GM10266 (cell line): ENCODE measurements around the gene TNNI3K.

Experiments used
- DNase-seq: peaks from one replicate; pipeline ENCODE4 v3.0.0; 2012; ENCODE audit errors: extremely low spot score
- TF ChIP-seq, protein P1 (sequence below): IDR thresholded peaks from 2 replicates; pipeline ENCODE4 v1.5.1; 2012; ENCODE audit warnings: mild to moderate bottlenecking, low read depth; ENCODE audit not compliant: control insufficient read depth, insufficient read depth; ENCODE audit errors: missing control alignments

Gene TNNI3K

DNA sequence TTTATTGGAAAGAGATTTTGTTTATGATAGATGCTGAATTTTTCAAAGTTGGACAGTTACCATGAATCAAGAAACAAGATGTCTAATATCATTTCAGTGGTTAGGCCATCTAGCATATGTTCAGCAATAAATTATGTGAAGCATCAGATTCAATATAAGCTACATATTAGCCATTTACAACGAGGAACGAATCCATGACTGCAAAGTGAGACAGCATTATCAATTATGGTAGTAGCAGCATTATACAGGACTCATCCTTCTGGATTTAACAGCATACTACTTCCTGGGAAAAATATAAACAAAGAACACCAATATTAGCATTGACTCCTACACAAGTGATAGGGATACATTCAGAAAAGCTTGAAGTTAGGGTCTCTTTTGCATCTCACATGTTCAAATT lies 218.1 kb downstream of the TNNI3K start:
- TF ChIP-seq, protein P1, sequence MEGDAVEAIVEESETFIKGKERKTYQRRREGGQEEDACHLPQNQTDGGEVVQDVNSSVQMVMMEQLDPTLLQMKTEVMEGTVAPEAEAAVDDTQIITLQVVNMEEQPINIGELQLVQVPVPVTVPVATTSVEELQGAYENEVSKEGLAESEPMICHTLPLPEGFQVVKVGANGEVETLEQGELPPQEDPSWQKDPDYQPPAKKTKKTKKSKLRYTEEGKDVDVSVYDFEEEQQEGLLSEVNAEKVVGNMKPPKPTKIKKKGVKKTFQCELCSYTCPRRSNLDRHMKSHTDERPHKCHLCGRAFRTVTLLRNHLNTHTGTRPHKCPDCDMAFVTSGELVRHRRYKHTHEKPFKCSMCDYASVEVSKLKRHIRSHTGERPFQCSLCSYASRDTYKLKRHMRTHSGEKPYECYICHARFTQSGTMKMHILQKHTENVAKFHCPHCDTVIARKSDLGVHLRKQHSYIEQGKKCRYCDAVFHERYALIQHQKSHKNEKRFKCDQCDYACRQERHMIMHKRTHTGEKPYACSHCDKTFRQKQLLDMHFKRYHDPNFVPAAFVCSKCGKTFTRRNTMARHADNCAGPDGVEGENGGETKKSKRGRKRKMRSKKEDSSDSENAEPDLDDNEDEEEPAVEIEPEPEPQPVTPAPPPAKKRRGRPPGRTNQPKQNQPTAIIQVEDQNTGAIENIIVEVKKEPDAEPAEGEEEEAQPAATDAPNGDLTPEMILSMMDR, result no peak
- DNase-seq, result no peak

DNA sequence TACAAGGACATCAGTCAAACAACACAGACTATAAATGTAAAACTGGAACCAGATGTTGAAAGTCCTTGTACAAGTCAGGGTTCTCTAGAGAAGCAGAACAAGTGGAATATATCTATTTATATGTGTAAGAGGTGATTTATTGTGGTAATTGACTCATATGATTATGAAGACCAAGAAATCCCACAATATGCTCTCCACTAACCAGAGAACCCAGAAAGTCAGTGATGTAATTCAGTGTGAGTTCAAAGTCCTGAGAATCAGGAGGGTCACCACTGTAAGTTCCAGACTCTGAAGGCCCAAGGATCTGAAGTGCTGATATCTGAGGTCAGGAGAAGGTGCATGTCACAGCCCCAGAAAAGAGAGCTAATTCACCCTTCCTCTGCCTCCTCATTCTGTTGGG lies 220.2 kb downstream of the TNNI3K start:
- TF ChIP-seq, protein P1, result no peak
- DNase-seq, result no peak

DNA sequence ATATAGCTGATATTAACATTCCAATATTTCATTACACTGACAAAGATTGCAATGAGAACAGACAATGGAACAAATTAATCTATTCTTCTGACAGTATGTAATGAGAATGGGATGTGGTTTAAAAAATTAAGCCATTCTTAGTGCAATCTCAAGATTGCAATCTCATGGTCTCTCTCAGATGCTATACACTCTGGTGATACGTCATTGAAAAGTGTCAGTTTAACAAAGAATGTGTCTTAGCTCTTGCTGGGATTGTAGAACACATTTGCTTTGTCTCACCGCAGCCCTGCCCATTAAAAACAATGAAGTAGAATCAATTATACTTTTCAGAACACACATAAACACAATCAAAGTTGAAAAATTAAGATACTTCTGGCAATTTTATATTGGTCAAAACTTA lies 222.1 kb downstream of the TNNI3K start:
- TF ChIP-seq, protein P1, result no peak
- no peak for DNase-seq

DNA sequence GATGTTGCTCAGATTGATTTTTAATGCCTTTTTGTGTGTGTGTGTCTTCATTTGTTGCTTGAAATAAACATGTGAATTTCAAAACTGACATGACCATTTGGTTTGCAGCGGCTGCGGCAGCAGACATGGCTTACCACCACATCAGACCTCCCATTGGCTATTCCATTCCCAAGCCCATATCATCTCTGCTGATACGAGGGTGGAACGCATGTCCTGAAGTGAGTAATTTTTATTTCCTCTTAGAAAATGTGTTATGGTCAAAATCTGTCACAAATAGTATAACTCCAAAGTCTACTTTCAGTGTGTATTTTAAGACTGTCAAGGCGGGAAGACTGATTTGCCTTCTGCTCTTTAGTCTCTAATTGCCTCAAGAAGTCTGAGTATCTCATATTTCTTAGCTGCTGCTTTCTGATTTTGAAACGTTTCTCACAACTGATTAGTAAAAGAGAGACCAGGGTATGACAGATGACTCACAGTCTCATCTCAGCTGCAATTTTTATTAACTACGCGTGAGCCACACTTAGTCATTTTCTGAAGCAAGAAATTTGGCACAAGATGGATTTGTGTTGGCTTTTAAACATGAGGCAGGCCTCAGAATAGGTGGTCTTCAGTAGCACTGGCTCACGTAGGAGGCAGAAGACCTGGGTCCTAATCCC lies 228.3 kb downstream of the TNNI3K start:
- DNase-seq, result no peak
- TF ChIP-seq, protein P1, result no peak

DNA sequence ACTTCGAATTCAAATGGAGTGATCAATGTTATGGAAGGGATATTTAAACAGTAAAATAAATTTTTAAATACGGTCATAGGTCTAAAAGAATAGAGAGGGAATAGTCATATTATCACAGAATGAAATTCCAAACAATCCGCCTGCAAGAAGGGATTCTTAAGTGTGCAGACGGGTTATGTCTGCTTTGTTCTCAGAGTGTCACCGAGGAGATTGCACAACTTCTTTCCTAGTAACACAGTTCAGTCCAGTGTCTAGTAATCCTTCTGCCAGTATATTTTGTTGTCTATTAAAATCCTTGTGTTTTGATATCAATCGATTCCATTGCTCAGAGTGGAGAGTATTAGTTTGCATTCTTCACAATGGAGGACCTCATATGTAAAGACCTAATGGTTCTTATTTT lies 228.8 kb downstream of the TNNI3K start:
- no peak for DNase-seq
- TF ChIP-seq, protein P1, result no peak

DNA sequence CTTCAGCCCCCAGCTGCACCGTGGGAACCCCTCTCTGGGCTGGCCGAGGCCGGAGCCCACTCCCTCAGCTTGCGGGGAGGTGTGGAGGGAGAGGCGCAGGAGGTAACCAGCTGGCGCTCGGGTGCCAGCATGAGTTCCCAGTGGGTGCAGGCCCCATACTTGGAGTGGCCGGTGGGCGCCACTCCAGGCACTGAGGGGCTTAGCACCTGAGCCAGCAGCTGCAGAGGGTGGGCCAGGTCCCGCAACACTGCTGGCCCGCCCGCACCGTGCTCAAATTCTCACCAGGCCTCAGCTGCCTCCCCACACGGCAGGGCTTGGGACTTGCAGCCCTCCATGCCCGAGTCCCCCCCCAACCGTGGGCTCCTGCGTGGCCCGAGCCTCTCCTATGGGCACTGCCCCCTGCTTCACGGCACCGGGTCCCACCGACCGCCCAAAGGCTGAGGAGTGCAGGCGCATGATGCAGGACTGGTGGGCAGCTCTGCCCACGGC lies 230.1 kb downstream of the TNNI3K start:
- TF ChIP-seq, protein P1, result no peak
- no peak for DNase-seq

DNA sequence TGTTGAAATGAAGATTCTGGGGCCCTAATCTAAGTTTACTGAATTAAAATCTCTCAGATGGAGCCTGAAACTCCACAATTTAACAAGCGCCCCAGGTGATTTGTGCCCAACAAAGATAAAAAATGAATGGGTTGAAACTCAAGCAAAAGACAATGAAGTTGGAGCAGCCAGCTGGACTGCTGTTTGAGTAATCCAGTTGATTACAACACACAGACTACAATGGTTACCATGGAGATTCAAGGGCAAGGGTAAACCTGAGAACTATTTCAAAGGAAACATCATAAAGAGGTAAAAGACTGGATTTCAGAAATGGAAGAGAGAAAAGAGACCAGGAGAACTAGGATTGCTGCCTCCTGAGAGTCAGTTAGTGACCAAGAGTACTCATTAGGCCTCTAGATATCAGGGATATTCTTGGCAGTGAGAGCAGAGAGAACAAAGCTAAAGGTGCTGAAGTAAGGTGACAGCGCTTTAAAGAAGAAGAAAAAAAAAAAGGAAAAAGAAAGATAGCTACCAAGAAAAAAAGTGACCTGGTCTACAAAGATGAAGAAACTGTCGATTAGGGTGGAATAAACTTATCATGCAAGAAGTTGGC lies 232.7 kb downstream of the TNNI3K start:
- no peak for DNase-seq
- TF ChIP-seq, protein P1, result no peak
